ENCODE results near the gene CSAD. TPM values are rescaled to one million over a fixed set of nuclear protein-coding genes. Genes with fewer than 3 reads are reported as not detected.
"Not testable (repeated sequence)": the region's sequence is repeated elsewhere in the genome, so short reads cannot be mapped to it uniquely, and the experiment has no call there.

Gene CSAD
- total RNA-seq, 1 experiment from 2014 or later, result 15.4 TPM

DNA sequence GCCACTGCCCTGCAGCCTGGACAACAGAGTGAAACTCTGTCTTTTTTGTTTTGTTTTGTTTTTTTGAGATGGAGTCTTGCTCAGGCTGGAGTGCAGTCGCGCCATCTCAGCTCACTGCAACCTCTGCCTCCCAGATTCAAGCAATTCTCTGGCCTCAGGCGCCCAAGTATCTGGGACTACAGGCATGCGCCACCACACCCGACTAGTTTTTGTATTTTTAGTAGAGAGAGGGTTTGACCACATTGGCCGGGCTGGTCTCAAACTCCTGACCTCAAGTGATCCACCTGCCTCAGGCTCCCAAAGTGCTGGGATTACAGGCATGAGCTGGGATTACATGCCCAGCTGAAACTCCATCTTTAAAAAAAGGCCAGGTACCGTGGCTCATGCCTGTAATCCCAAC, 21.6 kb upstream of the CSAD start:
- CTCF ChIA-PET; H3K4me1 ChIP-seq (ENCODE audit: control insufficient read depth, insufficient read depth, low read length); H3K27me3 ChIP-seq (ENCODE audit: control insufficient read depth, insufficient read depth, low read length); POLR2A ChIA-PET; H3K27ac ChIP-seq (ENCODE audit: low read length); intact Hi-C loops (cut with micrococcal nuclease; ENCODE audit: unreplicated experiment); BruUV-seq (replicated peaks); ATAC-seq; in situ Hi-C loops (cut with HindIII; ENCODE audit: low pct_unique_long_range_greater_than_20kb, low sequenced_read_pairs); H3K4me3 ChIP-seq (ENCODE audit: low read depth in 2 of 2, low read length in 2 of 2); DNase-seq (ENCODE audit: low read depth, low spot score); H3K36me3 ChIP-seq (ENCODE audit: control insufficient read depth, insufficient read depth, low read length); H3K9me3 ChIP-seq (ENCODE audit: control insufficient read depth, insufficient read depth, low read depth, low read length): not testable (repeated sequence)

DNA sequence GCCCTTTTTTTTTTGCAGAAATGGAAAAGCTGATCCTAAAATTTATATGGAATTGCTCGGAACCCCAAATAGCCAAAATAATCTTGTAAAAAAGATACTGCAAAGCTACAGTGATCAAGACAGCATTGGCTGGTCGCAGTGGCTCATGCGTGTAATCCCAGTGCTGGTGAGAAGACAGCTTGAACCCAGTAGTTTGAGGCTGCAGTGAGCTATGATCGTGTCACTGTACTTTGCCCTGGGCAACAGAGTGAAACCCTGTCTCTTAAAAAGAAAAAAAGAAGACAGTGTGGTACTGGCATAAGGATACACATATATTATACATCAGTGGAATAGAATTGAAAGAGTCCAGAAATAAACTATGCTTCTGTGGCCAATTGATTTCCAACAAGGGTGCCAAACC, 20.9 kb upstream of the CSAD start:
- in situ Hi-C loops (cut with HindIII; ENCODE audit: low pct_unique_long_range_greater_than_20kb, low sequenced_read_pairs), result no loop called here
- Histone ChIP-seq H3K27me3 (ENCODE audit: control insufficient read depth, insufficient read depth, low read length) (no peaks in the 10 kb centered on the region), H3K4me3 (ENCODE audit: low read depth in 2 of 2, low read length in 2 of 2) (no peak overlapping the region), H3K4me1 (ENCODE audit: control insufficient read depth, insufficient read depth, low read length) (no peaks in the 10 kb centered on the region), H3K9me3 (ENCODE audit: control insufficient read depth, insufficient read depth, low read depth, low read length) (no peaks in the 10 kb centered on the region), H3K27ac (ENCODE audit: low read length) (no peak overlapping the region), H3K36me3 (ENCODE audit: control insufficient read depth, insufficient read depth, low read length) (no peaks in the 10 kb centered on the region)
- no peak for ATAC-seq
- DNase-seq (ENCODE audit: low read depth, low spot score), result no peak
- no TSS peak for BruUV-seq (replicated peaks)
- intact Hi-C loops (cut with micrococcal nuclease; ENCODE audit: unreplicated experiment), result no loop called here
- CTCF ChIA-PET, result no interaction called here
- POLR2A ChIA-PET, result interaction anchor here (0.5 kb wide), 1 partner anchor 291 kb away, joined by 4 read pairs; no protein-coding TSS in a partner anchor
- TF ChIP-seq, protein P1, sequence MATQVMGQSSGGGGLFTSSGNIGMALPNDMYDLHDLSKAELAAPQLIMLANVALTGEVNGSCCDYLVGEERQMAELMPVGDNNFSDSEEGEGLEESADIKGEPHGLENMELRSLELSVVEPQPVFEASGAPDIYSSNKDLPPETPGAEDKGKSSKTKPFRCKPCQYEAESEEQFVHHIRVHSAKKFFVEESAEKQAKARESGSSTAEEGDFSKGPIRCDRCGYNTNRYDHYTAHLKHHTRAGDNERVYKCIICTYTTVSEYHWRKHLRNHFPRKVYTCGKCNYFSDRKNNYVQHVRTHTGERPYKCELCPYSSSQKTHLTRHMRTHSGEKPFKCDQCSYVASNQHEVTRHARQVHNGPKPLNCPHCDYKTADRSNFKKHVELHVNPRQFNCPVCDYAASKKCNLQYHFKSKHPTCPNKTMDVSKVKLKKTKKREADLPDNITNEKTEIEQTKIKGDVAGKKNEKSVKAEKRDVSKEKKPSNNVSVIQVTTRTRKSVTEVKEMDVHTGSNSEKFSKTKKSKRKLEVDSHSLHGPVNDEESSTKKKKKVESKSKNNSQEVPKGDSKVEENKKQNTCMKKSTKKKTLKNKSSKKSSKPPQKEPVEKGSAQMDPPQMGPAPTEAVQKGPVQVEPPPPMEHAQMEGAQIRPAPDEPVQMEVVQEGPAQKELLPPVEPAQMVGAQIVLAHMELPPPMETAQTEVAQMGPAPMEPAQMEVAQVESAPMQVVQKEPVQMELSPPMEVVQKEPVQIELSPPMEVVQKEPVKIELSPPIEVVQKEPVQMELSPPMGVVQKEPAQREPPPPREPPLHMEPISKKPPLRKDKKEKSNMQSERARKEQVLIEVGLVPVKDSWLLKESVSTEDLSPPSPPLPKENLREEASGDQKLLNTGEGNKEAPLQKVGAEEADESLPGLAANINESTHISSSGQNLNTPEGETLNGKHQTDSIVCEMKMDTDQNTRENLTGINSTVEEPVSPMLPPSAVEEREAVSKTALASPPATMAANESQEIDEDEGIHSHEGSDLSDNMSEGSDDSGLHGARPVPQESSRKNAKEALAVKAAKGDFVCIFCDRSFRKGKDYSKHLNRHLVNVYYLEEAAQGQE (IDR thresholded peaks at IDR 0.05; ENCODE audit: insufficient read depth in 1 of 2, low read depth in 2 of 2, low read length in 1 of 2), result no peak
- no peak for TF ChIP-seq SIN3A (IDR thresholded peaks at IDR 0.05; ENCODE audit: borderline replicate concordance, insufficient read depth, low read depth, low read length)

DNA sequence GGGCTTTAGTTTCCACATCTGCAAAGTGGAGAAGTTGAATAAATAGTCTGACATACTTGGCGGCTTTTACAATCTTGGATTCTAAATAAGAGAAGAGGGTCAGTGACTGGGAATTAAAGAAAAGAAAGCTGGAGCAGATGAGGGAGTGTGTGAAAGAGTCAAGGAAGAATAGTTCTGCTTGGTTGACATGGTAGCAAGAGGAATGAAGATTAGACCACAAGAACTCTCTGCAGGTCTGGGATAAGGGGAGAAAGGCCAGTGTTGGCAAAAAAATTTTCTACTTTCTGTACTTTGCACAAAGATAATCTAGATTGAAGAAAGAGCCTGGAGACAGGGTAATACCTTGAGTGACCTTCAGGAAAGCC, 20.4 kb upstream of the CSAD start:
- BruUV-seq (replicated peaks), result no TSS peak
- Histone ChIP-seq H3K9me3 (ENCODE audit: control insufficient read depth, insufficient read depth, low read depth, low read length) (no peaks in the 10 kb centered on the region), H3K27me3 (ENCODE audit: control insufficient read depth, insufficient read depth, low read length) (no peaks in the 10 kb centered on the region), H3K4me1 (ENCODE audit: control insufficient read depth, insufficient read depth, low read length) (no peaks in the 10 kb centered on the region), H3K4me3 (ENCODE audit: low read depth in 2 of 2, low read length in 2 of 2) (no peak overlapping the region), H3K27ac (ENCODE audit: low read length) (no peak overlapping the region), H3K36me3 (ENCODE audit: control insufficient read depth, insufficient read depth, low read length) (no peaks in the 10 kb centered on the region)
- in situ Hi-C loops (cut with HindIII; ENCODE audit: low pct_unique_long_range_greater_than_20kb, low sequenced_read_pairs), result no loop called here
- POLR2A ChIA-PET, result interaction anchor here (0.5 kb wide), 1 partner anchor 291 kb away, joined by 4 read pairs; no protein-coding TSS in a partner anchor
- ATAC-seq (no peak), DNase-seq (ENCODE audit: low read depth, low spot score) (no peak)
- TF ChIP-seq, protein P1 (IDR thresholded peaks at IDR 0.05; ENCODE audit: insufficient read depth in 1 of 2, low read depth in 2 of 2, low read length in 1 of 2), result no peak
- TF ChIP-seq, protein P2, sequence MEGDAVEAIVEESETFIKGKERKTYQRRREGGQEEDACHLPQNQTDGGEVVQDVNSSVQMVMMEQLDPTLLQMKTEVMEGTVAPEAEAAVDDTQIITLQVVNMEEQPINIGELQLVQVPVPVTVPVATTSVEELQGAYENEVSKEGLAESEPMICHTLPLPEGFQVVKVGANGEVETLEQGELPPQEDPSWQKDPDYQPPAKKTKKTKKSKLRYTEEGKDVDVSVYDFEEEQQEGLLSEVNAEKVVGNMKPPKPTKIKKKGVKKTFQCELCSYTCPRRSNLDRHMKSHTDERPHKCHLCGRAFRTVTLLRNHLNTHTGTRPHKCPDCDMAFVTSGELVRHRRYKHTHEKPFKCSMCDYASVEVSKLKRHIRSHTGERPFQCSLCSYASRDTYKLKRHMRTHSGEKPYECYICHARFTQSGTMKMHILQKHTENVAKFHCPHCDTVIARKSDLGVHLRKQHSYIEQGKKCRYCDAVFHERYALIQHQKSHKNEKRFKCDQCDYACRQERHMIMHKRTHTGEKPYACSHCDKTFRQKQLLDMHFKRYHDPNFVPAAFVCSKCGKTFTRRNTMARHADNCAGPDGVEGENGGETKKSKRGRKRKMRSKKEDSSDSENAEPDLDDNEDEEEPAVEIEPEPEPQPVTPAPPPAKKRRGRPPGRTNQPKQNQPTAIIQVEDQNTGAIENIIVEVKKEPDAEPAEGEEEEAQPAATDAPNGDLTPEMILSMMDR (IDR thresholded peaks at IDR 0.05), result no peak
- TF ChIP-seq SIN3A (IDR thresholded peaks at IDR 0.05; ENCODE audit: borderline replicate concordance, insufficient read depth, low read depth, low read length), result no peak
- TF ChIP-seq POLR2AphosphoS5 (IDR thresholded peaks at IDR 0.05; ENCODE audit: low read depth, low read length), result no peak
- no peak for TF ChIP-seq TCF7L2 (IDR thresholded peaks at IDR 0.05; ENCODE audit: low read depth, low read length)
- intact Hi-C loops (cut with micrococcal nuclease; ENCODE audit: unreplicated experiment), result no loop called here
- CTCF ChIA-PET, result no interaction called here
